GM11168 (cell line): ENCODE data around the gene TCN2.
"Not testable (repeated sequence)": the region's sequence is repeated elsewhere in the genome, so short reads cannot be mapped to it uniquely, and the experiment has no call there.

Experiments used
- in situ Hi-C: fragments of 300-500 bp; cut with MboI; formaldehyde crosslinking; loops from one replicate; pipeline ENCODE4 v1.12.0; 2022; ENCODE audit warnings: low sequenced_read_pairs; ENCODE audit not compliant: unreplicated experiment

The TCN2 gene

DNA sequence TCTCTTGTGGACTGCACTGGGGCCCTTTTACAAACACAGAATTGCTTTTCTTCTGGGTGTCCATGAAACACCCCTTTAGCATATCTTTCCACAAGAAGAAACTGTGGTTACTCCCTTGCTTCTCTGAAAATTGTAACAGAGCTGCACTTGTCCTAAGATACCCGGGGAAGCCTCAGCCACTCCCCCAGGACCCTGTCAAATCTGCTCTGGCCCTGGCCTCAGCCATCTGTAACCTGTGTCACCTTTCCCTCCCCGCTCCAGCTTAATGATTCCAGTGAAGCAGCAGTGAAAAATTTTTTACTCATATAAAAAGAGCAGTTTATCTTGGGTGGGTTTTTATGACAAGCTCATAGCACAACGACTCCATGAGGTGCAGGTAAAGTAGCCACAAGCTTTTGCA is 64.1 kb downstream of the TCN2 start:
- in situ Hi-C loops = no loop called here

DNA sequence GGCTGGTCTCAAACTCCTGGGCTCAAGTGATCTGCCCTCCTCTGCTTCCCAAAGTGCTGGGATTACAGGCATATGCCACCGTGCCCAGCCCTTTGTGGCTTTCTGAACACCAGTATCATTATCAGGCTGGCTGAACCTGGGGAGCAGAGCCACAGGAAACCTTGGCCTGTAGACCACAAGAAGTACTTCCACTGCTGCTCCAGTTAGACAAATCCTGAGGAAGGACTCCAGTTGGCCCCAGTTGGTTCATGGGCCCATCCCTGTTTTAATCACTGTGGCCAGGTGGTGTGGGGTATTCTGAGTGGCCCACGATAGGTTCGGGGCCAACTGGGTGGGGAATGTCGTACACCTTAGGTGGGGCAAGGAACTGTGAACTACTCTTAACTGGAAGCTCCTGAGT is 66.2 kb downstream of the TCN2 start:
- in situ Hi-C loops = no loop called here

- in situ Hi-C loops = no loop called here
Observed at GRCh38 chr22:30674482-30674881, 67.5 kb downstream of the TCN2 start.

GRCh38 chr22:30675436-30675835 is 68.5 kb downstream of the TCN2 start:
- in situ Hi-C loops = no loop called here

DNA sequence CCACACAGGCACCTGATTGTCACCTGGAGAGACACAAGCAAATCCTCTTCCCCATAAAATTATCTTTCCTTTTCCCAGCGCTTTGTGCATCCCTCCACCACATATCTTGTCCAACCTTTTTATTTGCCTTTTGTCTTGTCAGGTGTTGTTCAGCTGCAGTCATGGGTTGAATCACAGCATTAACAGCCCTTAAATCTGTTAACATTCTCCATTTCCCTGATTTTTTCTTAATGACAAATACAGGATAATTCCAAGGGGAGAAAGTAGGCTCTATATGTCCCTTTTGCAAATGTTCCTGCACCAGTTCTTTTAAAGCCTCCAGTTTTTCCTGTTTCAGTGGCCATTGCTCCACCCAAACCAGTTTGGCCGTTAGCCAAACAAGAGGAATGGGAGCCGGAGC is 69.6 kb downstream of the TCN2 start:
- in situ Hi-C loops = not testable (repeated sequence)
